PC-3 (cell line): Measurements from ENCODE around the gene TCFL5. TPM values are rescaled to one million over a fixed set of nuclear protein-coding genes. Genes with fewer than 3 reads are reported as not detected.
A peak's percentile ranks its signal among the peaks of the same experiment; 100 is the strongest.

Experiments used
- ATAC-seq: fragments of 200-7000 bp; cut with Tn5 transposase; 2 replicates; pipeline ENCODE4 v1.9.1; 2020; ENCODE audit warnings: mild to moderate bottlenecking, moderate library complexity
- BruUV-seq: library from RNA; stranded (reverse); fragments of 400-500 nt; replicated peaks from 2 replicates; lab custom pipeline; 2021; lab: Mats Ljungman, UMichigan
- CTCF ChIA-PET: fragments of 300-600 bp; sonication (Branson Sonifier 250); formaldehyde crosslinking; loops from one replicate; lab custom pipeline; 2022; ENCODE audit warnings: antibody characterized with exemption; lab: Charles Lee
- POLR2A ChIA-PET: fragments of 300-600 bp; sonication (Branson Sonifier 250); formaldehyde crosslinking; loops from one replicate; lab custom pipeline; 2022; ENCODE audit warnings: antibody characterized with exemption; ENCODE audit not compliant: unreplicated experiment; lab: Charles Lee
- DNase-seq: peaks from one replicate; pipeline ENCODE4 v3.0.0-alpha.2; 2015
- H2AFZ ChIP-seq: fragments of 300-600 bp; sonication (generic); 2 replicates; pipeline ENCODE4 v1.6.0; 2016; ENCODE audit warnings: antibody characterized with exemption, low read length
- H3F3A ChIP-seq: fragments of 300-600 bp; sonication (generic); one replicate; pipeline ENCODE4 v1.6.0; 2017; ENCODE audit warnings: antibody characterized with exemption, low read length, control low read depth, mild to moderate bottlenecking; ENCODE audit not compliant: unreplicated experiment
- H3K27ac ChIP-seq: fragments of 300-600 bp; sonication (generic); 2 replicates; pipeline ENCODE4 v1.5.1; 2016; ENCODE audit warnings: mild to moderate bottlenecking, low read length
- H3K27me3 ChIP-seq: fragments of 300-600 bp; sonication (generic); 2 replicates; pipeline ENCODE4 v1.6.1; 2016; ENCODE audit warnings: low read length, mixed read lengths
- H3K36me3 ChIP-seq: fragments of 300-600 bp; sonication (generic); 2 replicates; pipeline ENCODE4 v1.6.1; 2016; ENCODE audit warnings: low read depth, mixed run types, low read length, mixed read lengths
- H3K4me1 ChIP-seq: fragments of 300-600 bp; sonication (generic); 2 replicates; pipeline ENCODE4 v1.5.1; 2016; ENCODE audit warnings: low read length; ENCODE audit not compliant: insufficient read depth
- H3K4me2 ChIP-seq: fragments of 300-600 bp; sonication (generic); 2 replicates; pipeline ENCODE4 v1.6.0; 2016; ENCODE audit warnings: low read length
- H3K4me3 ChIP-seq: fragments of 300-600 bp; sonication (generic); 2 replicates; pipeline ENCODE4 v1.5.1; 2016; ENCODE audit warnings: mild to moderate bottlenecking, low read length, mixed read lengths
- H3K79me2 ChIP-seq: fragments of 300-600 bp; sonication (generic); 2 replicates; pipeline ENCODE4 v1.6.1; 2017; ENCODE audit warnings: low read length, mixed read lengths
- H3K9ac ChIP-seq: fragments of 300-600 bp; sonication (generic); 2 replicates; pipeline ENCODE4 v1.6.0; 2016; ENCODE audit warnings: mild to moderate bottlenecking, low read length
- H3K9me2 ChIP-seq: fragments of 300-600 bp; sonication (generic); replicated peaks from 2 replicates; pipeline ENCODE4 v1.6.1; 2016; ENCODE audit warnings: mixed run types, low read length, mixed read lengths
- H3K9me3 ChIP-seq: fragments of 300-600 bp; sonication (generic); 2 replicates; pipeline ENCODE4 v1.6.1; 2016; ENCODE audit warnings: low read length, mixed read lengths
- H4K20me1 ChIP-seq: fragments of 300-600 bp; sonication (generic); 2 replicates; pipeline ENCODE4 v1.6.1; 2016; ENCODE audit warnings: low read length, mixed read lengths
- EZH2 ChIP-seq: fragments of 300-600 bp; sonication (generic); IDR thresholded peaks from one replicate; pipeline ENCODE4 v1.6.1; 2017; ENCODE audit warnings: antibody characterized with exemption, mild to moderate bottlenecking, low read length; ENCODE audit not compliant: unreplicated experiment
- EZH2phosphoT487 ChIP-seq: fragments of 300-600 bp; sonication (generic); IDR thresholded peaks from 2 replicates; pipeline ENCODE4 v1.6.1; 2018; ENCODE audit warnings: mild to moderate bottlenecking, antibody characterized with exemption, low read length, borderline replicate concordance
- intact Hi-C: fragments of 100-400 bp; cut with micrococcal nuclease; formaldehyde crosslinking; loops from 2 replicates; pipeline ENCODE4 v1.9.0; 2023
- total RNA-seq: library from RNA; depleted of rRNA; stranded (reverse); fragments of >200 nt; gene quantifications from 2 replicates; pipeline ENCODE4 v1.2.3, GENCODE V29; 2014
- TF ChIP-seq, protein P1 (sequence below): fragments of 300-600 bp; sonication (generic); conservative IDR thresholded peaks from 2 replicates; pipeline ENCODE4 v1.5.1; 2017; ENCODE audit warnings: antibody characterized with exemption, low read depth, mild to moderate bottlenecking, low read length

Gene TCFL5
- total RNA-seq, 1 experiment from 2014 or later: 15.8 TPM

DNA sequence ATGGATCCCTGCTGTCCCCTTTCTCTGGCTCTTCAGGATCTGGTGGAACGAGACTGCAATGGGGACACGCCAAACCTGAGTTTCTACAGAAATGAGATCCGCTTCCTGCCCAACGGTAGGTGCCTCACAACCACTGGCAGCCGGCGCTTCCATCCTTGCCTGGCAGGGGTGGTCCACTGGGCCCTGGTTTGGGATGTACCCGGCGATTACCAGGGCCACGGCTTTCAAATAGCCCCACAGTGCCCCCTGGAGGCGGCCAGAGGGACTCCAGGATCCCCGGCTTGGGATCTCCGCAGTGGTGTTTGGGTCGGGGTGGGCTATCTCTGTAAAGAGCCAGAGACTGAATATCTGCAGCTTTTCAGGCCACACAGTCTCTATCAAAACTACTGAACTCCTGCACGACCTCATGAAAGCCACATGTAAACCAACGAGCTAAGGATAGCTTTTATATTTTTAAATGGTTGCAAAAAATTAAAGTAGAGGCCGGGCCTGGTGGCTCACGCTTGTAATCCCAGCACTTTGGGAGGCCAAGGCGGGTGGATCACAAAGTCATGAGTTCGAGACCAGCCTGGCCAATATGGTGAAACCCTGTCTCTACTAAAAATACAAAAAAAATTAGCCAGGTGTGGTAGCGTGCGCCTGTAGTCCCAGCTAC is 53.3 kb downstream of the TCFL5 start:
- peaks cover 20% of the 10 kb centered on the region for H3K4me1 ChIP-seq
- DNase-seq: peak; percentile 66
- POLR2A ChIA-PET: interaction anchor here (0.6 kb wide), 1 partner anchor 14 kb away, joined by 3 read pairs; no protein-coding TSS in a partner anchor

DNA sequence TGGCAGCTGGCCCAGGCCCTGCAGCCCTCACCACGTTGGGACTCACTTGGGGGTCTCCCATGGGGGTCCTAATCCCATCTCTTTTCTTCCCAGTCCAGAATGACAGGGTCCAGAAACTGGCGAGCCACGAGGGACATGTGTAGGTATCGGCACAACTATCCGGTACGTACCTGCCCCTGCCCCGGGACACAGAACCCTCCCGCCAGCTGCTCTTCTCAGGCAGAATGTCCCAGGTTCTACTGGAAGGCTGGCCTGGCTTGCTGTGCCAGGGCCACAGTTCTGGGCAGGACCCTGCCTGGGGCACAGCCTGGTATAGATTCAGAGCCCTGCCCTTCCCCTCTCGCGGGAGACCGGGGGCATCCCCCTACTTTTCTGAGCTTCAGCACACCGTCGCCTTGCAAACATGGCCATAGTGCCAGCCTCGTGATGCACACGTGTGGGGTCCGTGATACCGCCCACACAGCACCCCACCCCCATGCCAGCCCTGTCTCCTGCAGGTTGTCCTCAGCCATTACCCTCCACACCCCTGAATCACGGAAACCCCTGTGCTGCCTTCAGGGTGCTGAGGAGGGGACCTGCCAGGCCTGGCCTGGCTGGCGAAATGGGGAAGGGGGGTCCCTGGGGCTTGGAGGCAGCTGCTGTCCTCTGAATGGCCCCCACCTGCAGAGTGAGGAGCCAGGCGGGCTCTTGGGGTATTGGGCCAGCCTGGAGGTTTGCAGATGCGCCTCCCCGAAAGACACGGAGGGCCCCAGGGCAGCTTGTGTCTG is 54.0 kb downstream of the TCFL5 start:
- Histone ChIP-seq H3K9ac (no peak overlapping the region), H3K36me3 (peaks cover 23% of the 10 kb centered on the region), H3K27me3 (no peaks in the 10 kb centered on the region), H4K20me1 (peaks cover 14% of the 10 kb centered on the region), H3K4me1 (peaks cover 20% of the 10 kb centered on the region), H3K4me2 (0 out of 2 replicates have a peak overlapping the region, but pooled peaks have one; percentile 99), H3K9me3 (no peaks in the 10 kb centered on the region), H3K79me2 (peaks cover 32% of the 10 kb centered on the region), H3K27ac (no peak overlapping the region), H3F3A (no peaks in the 10 kb centered on the region), H3K4me3 (no peak overlapping the region), H2AFZ (no peak overlapping the region), H3K9me2 (no peaks in the 10 kb centered on the region)
- ChIA-PET CTCF (no interaction called here), POLR2A (interaction anchor here (0.6 kb wide), 2 partner anchors 13 to 68 kb away, joined by 3 read pairs; no protein-coding TSS in a partner anchor)
- TF ChIP-seq EZH2 (no peak), EZH2phosphoT487 (no peak)
- intact Hi-C loops: no loop called here
- DNase-seq: no peak
- ATAC-seq: no peak
- no TSS peak for BruUV-seq

More for the DNA sequence above, 53.3 kb downstream of the TCFL5 start:
- Histone ChIP-seq H3K9ac (no peak overlapping the region), H3K9me3 (no peaks in the 10 kb centered on the region), H3K36me3 (peaks cover 23% of the 10 kb centered on the region), H3F3A (no peaks in the 10 kb centered on the region), H3K9me2 (no peaks in the 10 kb centered on the region), H4K20me1 (peaks cover 14% of the 10 kb centered on the region), H3K27ac (no peak overlapping the region), H3K4me2 (no peak overlapping the region), H3K4me3 (no peak overlapping the region), H3K79me2 (peaks cover 32% of the 10 kb centered on the region), H3K27me3 (no peaks in the 10 kb centered on the region), H2AFZ (no peak overlapping the region)
- BruUV-seq: no TSS peak
- peak; percentile 48 for ATAC-seq
- CTCF ChIA-PET: no interaction called here
- intact Hi-C loops: no loop called here
- TF ChIP-seq EZH2: no peak
- TF ChIP-seq, protein P1, sequence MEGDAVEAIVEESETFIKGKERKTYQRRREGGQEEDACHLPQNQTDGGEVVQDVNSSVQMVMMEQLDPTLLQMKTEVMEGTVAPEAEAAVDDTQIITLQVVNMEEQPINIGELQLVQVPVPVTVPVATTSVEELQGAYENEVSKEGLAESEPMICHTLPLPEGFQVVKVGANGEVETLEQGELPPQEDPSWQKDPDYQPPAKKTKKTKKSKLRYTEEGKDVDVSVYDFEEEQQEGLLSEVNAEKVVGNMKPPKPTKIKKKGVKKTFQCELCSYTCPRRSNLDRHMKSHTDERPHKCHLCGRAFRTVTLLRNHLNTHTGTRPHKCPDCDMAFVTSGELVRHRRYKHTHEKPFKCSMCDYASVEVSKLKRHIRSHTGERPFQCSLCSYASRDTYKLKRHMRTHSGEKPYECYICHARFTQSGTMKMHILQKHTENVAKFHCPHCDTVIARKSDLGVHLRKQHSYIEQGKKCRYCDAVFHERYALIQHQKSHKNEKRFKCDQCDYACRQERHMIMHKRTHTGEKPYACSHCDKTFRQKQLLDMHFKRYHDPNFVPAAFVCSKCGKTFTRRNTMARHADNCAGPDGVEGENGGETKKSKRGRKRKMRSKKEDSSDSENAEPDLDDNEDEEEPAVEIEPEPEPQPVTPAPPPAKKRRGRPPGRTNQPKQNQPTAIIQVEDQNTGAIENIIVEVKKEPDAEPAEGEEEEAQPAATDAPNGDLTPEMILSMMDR: peak; percentile 94

DNA sequence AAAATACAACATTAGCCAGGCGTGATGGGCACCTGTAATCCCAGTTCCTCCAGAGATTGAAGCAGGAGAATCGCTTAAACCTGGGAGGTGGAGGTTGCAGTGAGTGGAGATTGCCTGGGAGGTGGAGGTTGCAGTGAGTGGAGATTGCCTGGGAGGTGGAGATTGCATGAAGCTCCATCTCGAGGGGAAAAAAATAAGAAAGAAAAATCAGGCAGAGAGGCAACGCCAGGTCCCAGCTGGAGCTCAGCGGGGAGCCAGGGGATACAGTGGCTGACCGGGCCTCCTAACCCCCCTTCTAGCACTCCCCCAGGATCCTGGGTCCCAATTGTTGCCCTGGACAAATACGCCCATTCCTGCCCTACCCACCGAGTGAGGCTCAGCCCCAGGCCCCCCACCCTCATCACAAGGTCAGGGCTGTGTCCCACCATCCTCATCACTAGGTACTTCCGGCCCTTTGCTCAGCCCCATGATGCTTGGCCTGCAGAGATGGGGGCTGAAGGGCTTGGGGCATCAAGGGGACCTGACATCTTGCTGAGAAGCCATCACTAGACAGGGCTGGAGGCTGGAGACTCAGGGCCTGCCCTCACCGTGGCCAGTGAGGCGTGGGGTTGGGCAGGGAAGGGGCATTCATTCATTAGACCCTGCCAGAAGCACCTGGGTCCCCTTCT is 55.1 kb downstream of the TCFL5 start:
- BruUV-seq: TSS peak; percentile 27

More for the DNA sequence above, 55.1 kb downstream of the TCFL5 start:
- no peak overlapping the region for H2AFZ ChIP-seq
- H3K27me3 ChIP-seq: no peaks in the 10 kb centered on the region
- no peaks in the 10 kb centered on the region for H3K9me2 ChIP-seq
- ATAC-seq: no peak
- H3F3A ChIP-seq: no peaks in the 10 kb centered on the region
- DNase-seq: no peak
- CTCF ChIA-PET: no interaction called here
- peak overlapping the region; percentile 96 for H3K4me3 ChIP-seq
- peak overlapping the region; percentile 95; the same call in 1 of the 2 replicates for H3K9ac ChIP-seq
- peaks cover 20% of the 10 kb centered on the region for H3K4me1 ChIP-seq
- POLR2A ChIA-PET: interaction anchor here (0.6 kb wide), 1 partner anchor 10 kb away, joined by 3 read pairs; the partner anchor contains the start of gene MRGBP
- no peaks in the 10 kb centered on the region for H3K9me3 ChIP-seq
- peaks cover 14% of the 10 kb centered on the region for H4K20me1 ChIP-seq
- intact Hi-C loops: no loop called here
- H3K36me3 ChIP-seq: peaks cover 23% of the 10 kb centered on the region
- peaks cover 32% of the 10 kb centered on the region for H3K79me2 ChIP-seq
- TF ChIP-seq, protein P1: no peak
- no peak for TF ChIP-seq EZH2phosphoT487
- TF ChIP-seq EZH2: no peak
- no peak overlapping the region for H3K27ac ChIP-seq
- peak overlapping the region; percentile 99 for H3K4me2 ChIP-seq
